A549 (cell line): Measurements from ENCODE around the gene GSE1. TPM values are rescaled to one million over a fixed set of nuclear protein-coding genes. Genes with fewer than 3 reads are reported as not detected.

Source experiments
- ATAC-seq, 2 experiments: fragments of 200-7000 bp in 1 of 2; fragments of >200 bp in 1 of 2; cut with Nextera tagmentation in 1 of 2; cut with Tn5 transposase in 1 of 2; 3 replicates each; pipeline versions ENCODE4 v1.8.0 to v1.9.1; 2018 to 2020; ENCODE audit warnings: mild to moderate bottlenecking in 1 of 2, moderate library complexity in 1 of 2
- CTCF ChIA-PET: fragments of 300-600 bp; sonication (Branson Sonifier 250); formaldehyde crosslinking; extraction: SDS; loops from one replicate; lab custom pipeline; 2021; ENCODE audit warnings: antibody characterized with exemption, inconsistent platforms; lab: Yijun Ruan, JAX
- POLR2A ChIA-PET: fragments of 350-600 bp; formaldehyde crosslinking; extraction: SDS; loops from one replicate; lab custom pipeline; 2021; ENCODE audit warnings: antibody characterized with exemption, inconsistent platforms; lab: Yijun Ruan, JAX
- DNase-seq, 2 experiments: peaks; one replicate each; pipeline versions ENCODE4 v3.0.0 to v3.0.0-alpha.2; 2011 to 2016; ENCODE audit warnings: low read depth in 1 of 2, low spot score in 1 of 2
- FAIRE-seq: peaks from 2 replicates; lab custom pipeline; 2011; peaks lifted over from hg19 to GRCh38; lab: Jason Lieb, UNC
- H3K27ac ChIP-seq, 2 experiments: fragments of >200 bp; sonication (Bioruptor Twin); formaldehyde crosslinking; 3 replicates each; pipeline ENCODE4 v1.5.1; 2016 to 2017
- H3K4me1 ChIP-seq: fragments of >200 bp; sonication (Bioruptor Twin); formaldehyde crosslinking; 3 replicates; pipeline ENCODE4 v1.6.1; 2016
- H3K4me2 ChIP-seq: fragments of >200 bp; sonication (Bioruptor Twin); formaldehyde crosslinking; 3 replicates; pipeline ENCODE4 v1.6.1; 2016
- H3K4me3 ChIP-seq: fragments of >200 bp; sonication (Bioruptor Twin); formaldehyde crosslinking; 3 replicates; pipeline ENCODE4 v1.5.1; 2016
- H3K9me3 ChIP-seq: fragments of >200 bp; sonication (Bioruptor Twin); formaldehyde crosslinking; 3 replicates; pipeline ENCODE4 v1.6.1; 2016
- BHLHE40 ChIP-seq: IDR thresholded peaks from 2 replicates; pipeline ENCODE4 v1.6.1; 2012; ENCODE audit warnings: low read depth, low read length, inconsistent platforms
- CBX8 ChIP-seq: fragments of 200-600 bp; sonication (generic); IDR thresholded peaks from 2 replicates; pipeline ENCODE4 v1.6.1; 2016
- CEBPB ChIP-seq, 2 experiments: fragments of >200 bp in 1 of 2; sonication (Bioruptor Twin) in 1 of 2; formaldehyde crosslinking in 1 of 2; IDR thresholded peaks; 2 replicates each; pipeline ENCODE4 v1.6.1; 2012 to 2016
- CHD4 ChIP-seq: fragments of 200-600 bp; sonication (generic); IDR thresholded peaks from 2 replicates; pipeline ENCODE4 v1.6.1; 2016; ENCODE audit warnings: antibody characterized with exemption, mild to moderate bottlenecking, borderline replicate concordance
- ELK1 ChIP-seq: fragments of 150-350 bp; IDR thresholded peaks from 2 replicates; pipeline ENCODE4 v1.6.1; 2014; ENCODE audit warnings: low read depth, mild to moderate bottlenecking, low read length
- EP300 ChIP-seq, 2 experiments: fragments of >200 bp; sonication (Bioruptor Twin); formaldehyde crosslinking; IDR thresholded peaks; 2 replicates in 1 of 2; 3 replicates in 1 of 2; pipeline ENCODE4 v1.6.1; 2016 to 2017
- FOXS1 ChIP-seq: fragments of 250-450 bp; sonication (Bioruptor Pico); IDR thresholded peaks from 2 replicates; pipeline ENCODE4 v1.5.0; 2020; ENCODE audit warnings: mild to moderate bottlenecking, moderate library complexity
- HEYL ChIP-seq: fragments of 250-450 bp; sonication (Bioruptor Pico); IDR thresholded peaks from 2 replicates; pipeline ENCODE4 v1.8.0; 2021; ENCODE audit warnings: mild to moderate bottlenecking, moderate library complexity
- HMGXB4 ChIP-seq: fragments of 250-450 bp; sonication (Bioruptor Pico); IDR thresholded peaks from 2 replicates; pipeline ENCODE4 v1.5.0; 2021; ENCODE audit warnings: mild to moderate bottlenecking, moderate library complexity, borderline replicate concordance
- HOXB13 ChIP-seq: fragments of 250-450 bp; sonication (Bioruptor Pico); IDR thresholded peaks from 2 replicates; pipeline ENCODE4 v1.5.0; 2020; ENCODE audit warnings: low read depth, mild to moderate bottlenecking, moderate library complexity
- HOXB5 ChIP-seq: fragments of 250-450 bp; sonication (Bioruptor Pico); IDR thresholded peaks from 2 replicates; pipeline ENCODE4 v1.5.0; 2020; ENCODE audit warnings: mild to moderate bottlenecking, moderate library complexity
- NR3C1 ChIP-seq: fragments of >200 bp; sonication (Bioruptor Twin); formaldehyde crosslinking; IDR thresholded peaks from 3 replicates; pipeline ENCODE4 v1.6.1; 2017
- PHF8 ChIP-seq: fragments of 200-600 bp; sonication (generic); IDR thresholded peaks from 2 replicates; pipeline ENCODE4 v1.6.1; 2016; ENCODE audit warnings: low read depth, mild to moderate bottlenecking, antibody characterized with exemption, moderate library complexity, borderline replicate concordance
- SREBF2 ChIP-seq: fragments of 450-650 bp; IDR thresholded peaks from 2 replicates; pipeline ENCODE4 v1.6.1; 2014; ENCODE audit warnings: mild to moderate bottlenecking, moderate library complexity
- TP53 ChIP-seq: fragments of 250-450 bp; sonication (Bioruptor Pico); IDR thresholded peaks from 2 replicates; pipeline ENCODE4 v1.5.0; 2021; ENCODE audit warnings: mild to moderate bottlenecking, moderate library complexity
- ZSCAN20 ChIP-seq: fragments of 250-450 bp; sonication (Bioruptor Pico); IDR thresholded peaks from 2 replicates; pipeline ENCODE4 v1.8.0; 2022; ENCODE audit warnings: mild to moderate bottlenecking, moderate library complexity
- WGBS: methylation state at CpG from one replicate; pipeline ENCODE4 v1.1.6; 2017; ENCODE audit errors: missing lambda C conversion rate; 5-methylcytosine and 5-hydroxymethylcytosine counted together
- polyA plus RNA-seq, 4 experiments: library from polyadenylated mRNA; depleted of rRNA in 3 of 4; stranded (reverse); fragments of >200 nt; fragmentation: RNase III in 1 of 4; extraction: RNeasy Plus Mini Kit Qiagen cat#74134 plus additional on column Dnase treatment in 1 of 4; gene quantifications; 2 replicates in 3 of 4; 3 replicates in 1 of 4; pipeline ENCODE4 v1.2.3, GENCODE V29; 2011 to 2017
- TF ChIP-seq, protein P1 (sequence below): fragments of 450-650 bp; IDR thresholded peaks from 2 replicates; pipeline ENCODE4 v1.6.1; 2014; ENCODE audit warnings: antibody characterized with exemption
- TF ChIP-seq, protein P2 (sequence below): IDR thresholded peaks from 2 replicates; pipeline ENCODE4 v1.6.1; 2012

Gene GSE1
- polyA plus RNA-seq, 2 of the 4 experiments (the other 2 are of a cell fraction): 20.7 to 24.3 TPM

- 100% methylated on average over 2 of the region's 2 CpGs for WGBS
Measured at GRCh38 chr16:85685251-85685650, 72.1 kb downstream of the GSE1 start.

DNA sequence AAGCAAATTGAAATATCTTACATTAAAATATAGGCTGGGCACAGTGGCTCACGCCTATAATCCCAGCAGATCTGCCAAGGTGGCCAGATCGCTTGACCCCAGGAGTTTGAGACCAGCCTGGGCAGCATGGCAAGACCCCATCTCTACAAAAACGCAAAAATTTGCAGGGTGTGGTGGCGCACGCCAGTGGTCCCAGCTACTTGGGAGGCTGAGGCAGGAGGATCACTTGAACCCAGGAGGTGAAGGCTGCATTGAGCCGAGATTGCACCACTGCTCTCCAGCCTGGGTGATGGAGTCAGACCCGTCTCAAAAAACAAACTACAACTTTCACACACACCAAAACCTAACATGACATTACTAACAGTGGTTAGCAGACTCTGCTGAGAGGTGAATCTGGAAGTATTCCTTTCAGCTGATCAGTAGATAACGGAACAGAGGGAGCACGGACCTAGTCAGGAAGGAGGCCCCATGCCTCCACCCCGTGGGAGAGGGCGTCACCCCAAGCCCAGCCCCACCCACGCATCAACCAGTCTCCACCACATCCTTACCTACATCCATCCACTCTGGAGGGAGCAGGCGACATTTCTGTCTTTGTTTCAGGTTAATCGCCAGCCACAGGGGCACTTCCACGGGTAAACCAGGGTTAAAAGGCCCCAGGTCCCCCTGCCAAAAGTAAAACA lies 73.9 kb downstream of the GSE1 start:
- ChIA-PET CTCF (interaction anchor here (0.8 to 3.5 kb wide), 4 partner anchors 11 to 411 kb away, joined by 3 to 16 read pairs (median 4); no protein-coding TSS in a partner anchor), POLR2A (no interaction called here)
- Histone ChIP-seq H3K27ac (no peak overlapping the region), H3K4me3 (no peak overlapping the region), H3K4me1 (peaks cover 9% of the 10 kb centered on the region; the same call in 1 of the 3 replicates), H3K9me3 (no peaks in the 10 kb centered on the region), H3K4me2 (peak overlapping the region; percentile 93; the same call in 2 of the 3 replicates)
- DNase-seq: no peak
- 88% methylated on average over 15 of the region's 15 CpGs for WGBS
- FAIRE-seq: no peak
- ATAC-seq: no peak
- no peak for TF ChIP-seq ZSCAN20 (CRISPR knock-in tag)
- no peak for TF ChIP-seq SREBF2
- TF ChIP-seq, protein P1, sequence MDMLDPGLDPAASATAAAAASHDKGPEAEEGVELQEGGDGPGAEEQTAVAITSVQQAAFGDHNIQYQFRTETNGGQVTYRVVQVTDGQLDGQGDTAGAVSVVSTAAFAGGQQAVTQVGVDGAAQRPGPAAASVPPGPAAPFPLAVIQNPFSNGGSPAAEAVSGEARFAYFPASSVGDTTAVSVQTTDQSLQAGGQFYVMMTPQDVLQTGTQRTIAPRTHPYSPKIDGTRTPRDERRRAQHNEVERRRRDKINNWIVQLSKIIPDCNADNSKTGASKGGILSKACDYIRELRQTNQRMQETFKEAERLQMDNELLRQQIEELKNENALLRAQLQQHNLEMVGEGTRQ: no peak
- no peak for TF ChIP-seq EP300 (IDR thresholded peaks at IDR 0.05)
- no peak for TF ChIP-seq ELK1
- no peak for TF ChIP-seq CHD4
- no peak for TF ChIP-seq FOXS1 (CRISPR knock-in tag)
- TF ChIP-seq BHLHE40: no peak
- TF ChIP-seq PHF8: no peak

More at GRCh38 chr16:85685251-85685650, 72.1 kb downstream of the GSE1 start:
- no peak for FAIRE-seq
- TF ChIP-seq CBX8 (no peak), NR3C1 (no peak), ZSCAN20 (CRISPR knock-in tag) (no peak), CEBPB (IDR thresholded peaks at IDR 0.05) (no peak), HOXB5 (CRISPR knock-in tag) (no peak), HEYL (CRISPR knock-in tag) (no peak), EP300 (IDR thresholded peaks at IDR 0.05) (no peak), HOXB13 (CRISPR knock-in tag) (no peak), TP53 (CRISPR knock-in tag) (no peak), CHD4 (no peak)
- TF ChIP-seq, protein P2, sequence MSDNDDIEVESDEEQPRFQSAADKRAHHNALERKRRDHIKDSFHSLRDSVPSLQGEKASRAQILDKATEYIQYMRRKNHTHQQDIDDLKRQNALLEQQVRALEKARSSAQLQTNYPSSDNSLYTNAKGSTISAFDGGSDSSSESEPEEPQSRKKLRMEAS: no peak
- TF ChIP-seq, protein P1: no peak
- no peak overlapping the region for H3K4me2 ChIP-seq
- no peak for ATAC-seq
- H3K4me3 ChIP-seq: no peak overlapping the region
- ChIA-PET POLR2A (no interaction called here), CTCF (interaction anchor here (0.6 to 3.5 kb wide), 4 partner anchors 9 to 409 kb away, joined by 3 to 16 read pairs (median 8); no protein-coding TSS in a partner anchor)
- peaks cover 9% of the 10 kb centered on the region; the same call in 1 of the 3 replicates for H3K4me1 ChIP-seq
- no peaks in the 10 kb centered on the region for H3K9me3 ChIP-seq
- DNase-seq: no peak
- H3K27ac ChIP-seq: no peak overlapping the region

GRCh38 chr16:85687651-85688471 lies 74.7 kb downstream of the GSE1 start:
- peak overlapping the region; percentile 81 for H3K4me3 ChIP-seq
- WGBS: 78% methylated on average over 45 of the region's 49 CpGs
- H3K4me1 ChIP-seq: peaks cover 9% of the 10 kb centered on the region; the same call in 1 of the 3 replicates
- FAIRE-seq (no peak), DNase-seq (no peak)
- CTCF ChIA-PET: interaction anchor here (0.8 to 3.5 kb wide), 4 partner anchors 12 to 72 kb away, joined by 3 to 16 read pairs (median 12); no protein-coding TSS in a partner anchor
- H3K4me2 ChIP-seq: peak overlapping the region; percentile 93
- no peak for TF ChIP-seq ELK1
- TF ChIP-seq HMGXB4 (CRISPR knock-in tag): no peak
- TF ChIP-seq HEYL (CRISPR knock-in tag): no peak
- TF ChIP-seq EP300 (IDR thresholded peaks at IDR 0.05): no peak
- TF ChIP-seq, all 56 proteins: peak for 0
- POLR2A ChIA-PET: no interaction called here
- Histone ChIP-seq H3K9me3 (no peaks in the 10 kb centered on the region), H3K27ac (peak overlapping the region; percentile 63 to 84)
- ATAC-seq: peak in 1 of 2 experiments; percentile 2; a peak in 1 of 6 replicates
